HFF-Myc (cell line): ENCODE results near the gene MBD3L2.

Experiments
- DNase-seq: peaks from one replicate; pipeline ENCODE4 v3.0.0-alpha.2; 2011; ENCODE audit warnings: low read depth; ENCODE audit errors: extremely low read depth
- H3K4me3 ChIP-seq: replicated peaks from 2 replicates; pipeline ENCODE4 v1.5.1; 2011; ENCODE audit warnings: low read depth, mild to moderate bottlenecking, control low read depth, low read length
- TF ChIP-seq, protein P1 (sequence below): IDR thresholded peaks from 2 replicates; pipeline ENCODE4 v1.5.1; 2012; ENCODE audit warnings: mild to moderate bottlenecking, low read depth, low read length, control low read depth; ENCODE audit errors: missing control alignments

Gene MBD3L2

DNA sequence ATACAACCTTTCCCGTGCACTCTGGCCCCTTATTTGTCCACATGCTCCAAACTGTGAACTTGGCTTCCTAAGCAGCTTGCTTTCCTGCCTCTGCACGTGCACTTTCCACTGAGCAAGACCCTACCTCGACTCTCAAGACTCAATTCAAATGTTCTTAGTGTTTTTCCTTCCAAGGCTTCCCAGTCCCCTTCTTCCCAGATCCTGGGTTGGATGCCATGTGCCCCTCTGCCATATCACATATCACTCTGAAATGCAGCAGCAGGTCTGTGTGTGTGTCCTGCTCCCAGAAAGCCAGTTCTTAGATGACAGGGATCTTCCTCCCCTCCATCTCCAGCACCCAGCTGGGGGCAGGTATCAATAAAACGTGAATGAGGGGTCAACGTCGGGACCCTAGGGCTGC lies 23.4 kb downstream of the MBD3L2 start:
- no peak for DNase-seq
- no peak overlapping the region for H3K4me3 ChIP-seq
- TF ChIP-seq, protein P1, sequence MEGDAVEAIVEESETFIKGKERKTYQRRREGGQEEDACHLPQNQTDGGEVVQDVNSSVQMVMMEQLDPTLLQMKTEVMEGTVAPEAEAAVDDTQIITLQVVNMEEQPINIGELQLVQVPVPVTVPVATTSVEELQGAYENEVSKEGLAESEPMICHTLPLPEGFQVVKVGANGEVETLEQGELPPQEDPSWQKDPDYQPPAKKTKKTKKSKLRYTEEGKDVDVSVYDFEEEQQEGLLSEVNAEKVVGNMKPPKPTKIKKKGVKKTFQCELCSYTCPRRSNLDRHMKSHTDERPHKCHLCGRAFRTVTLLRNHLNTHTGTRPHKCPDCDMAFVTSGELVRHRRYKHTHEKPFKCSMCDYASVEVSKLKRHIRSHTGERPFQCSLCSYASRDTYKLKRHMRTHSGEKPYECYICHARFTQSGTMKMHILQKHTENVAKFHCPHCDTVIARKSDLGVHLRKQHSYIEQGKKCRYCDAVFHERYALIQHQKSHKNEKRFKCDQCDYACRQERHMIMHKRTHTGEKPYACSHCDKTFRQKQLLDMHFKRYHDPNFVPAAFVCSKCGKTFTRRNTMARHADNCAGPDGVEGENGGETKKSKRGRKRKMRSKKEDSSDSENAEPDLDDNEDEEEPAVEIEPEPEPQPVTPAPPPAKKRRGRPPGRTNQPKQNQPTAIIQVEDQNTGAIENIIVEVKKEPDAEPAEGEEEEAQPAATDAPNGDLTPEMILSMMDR, result no peak

DNA sequence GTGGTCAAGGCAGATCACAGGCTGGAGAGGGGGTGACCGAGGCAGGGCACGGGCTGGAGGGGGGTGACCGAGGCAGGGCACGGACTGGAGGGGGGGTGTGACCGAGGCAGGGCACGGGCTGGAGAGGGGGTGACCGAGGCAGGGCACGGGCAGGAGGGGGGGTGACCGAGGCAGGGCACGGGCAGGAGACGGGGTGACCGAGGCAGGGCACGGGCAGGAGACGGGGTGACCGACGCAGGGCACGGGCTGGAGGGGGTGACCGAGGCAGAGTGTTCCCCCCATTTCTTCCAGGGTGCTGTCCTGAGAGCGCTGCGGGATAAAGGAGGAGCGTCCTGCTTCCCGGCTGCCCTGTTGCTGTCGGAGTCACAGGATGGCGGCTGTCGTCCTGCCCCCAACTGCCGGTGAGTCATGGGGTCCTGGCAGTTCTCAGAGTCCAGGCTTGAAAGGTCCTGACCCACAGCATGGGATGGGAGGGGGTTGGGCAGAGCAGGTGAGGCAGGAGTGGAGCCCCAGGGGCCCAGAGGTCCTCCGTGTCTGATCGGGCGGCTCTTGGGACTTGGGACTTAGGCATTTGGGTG lies 25.7 kb downstream of the MBD3L2 start:
- DNase-seq, result no peak
- TF ChIP-seq, protein P1, result no peak

DNA sequence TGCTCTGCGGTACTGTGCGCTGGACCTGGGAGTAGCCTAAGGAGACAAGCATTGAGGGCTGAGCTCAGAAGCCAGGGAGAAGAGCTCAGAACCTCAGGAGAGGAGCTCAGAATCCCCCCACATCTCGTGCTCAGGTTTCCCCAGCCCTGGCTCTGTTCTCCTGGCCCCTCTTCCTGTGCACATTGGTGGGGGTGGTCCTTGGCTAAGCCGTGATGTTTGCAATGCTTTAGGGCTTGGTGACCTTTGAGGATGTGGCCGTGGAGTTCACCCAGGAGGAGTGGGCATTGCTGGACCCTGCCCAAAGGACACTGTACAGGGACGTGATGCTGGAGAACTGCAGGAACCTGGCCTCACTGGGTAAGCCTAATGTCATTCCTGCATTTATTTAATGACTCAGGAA lies 27.0 kb downstream of the MBD3L2 start:
- H3K4me3 ChIP-seq, result no peak overlapping the region
- no peak for DNase-seq
- TF ChIP-seq, protein P1, result no peak

More for the DNA sequence above, 25.7 kb downstream of the MBD3L2 start:
- H3K4me3 ChIP-seq, result no peak overlapping the region

DNA sequence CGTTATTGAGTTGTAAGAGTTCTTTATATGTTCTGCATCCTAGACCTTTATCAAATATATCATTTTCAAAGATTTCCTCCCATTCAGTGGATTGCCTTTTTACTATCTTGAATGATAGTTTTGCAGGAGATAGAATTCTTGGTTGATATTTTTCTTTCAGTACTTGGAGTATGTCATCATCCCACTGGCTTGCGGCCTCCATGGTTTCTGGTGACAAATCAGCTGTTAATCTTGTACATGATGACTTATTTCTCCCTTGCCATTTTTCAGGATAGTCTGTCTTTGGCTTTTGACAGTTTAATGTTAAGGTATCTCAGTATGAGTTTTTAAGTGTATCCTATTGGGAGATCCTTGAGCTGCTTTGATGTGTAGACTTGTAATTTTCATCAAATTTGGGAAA lies 28.9 kb downstream of the MBD3L2 start:
- no peak for DNase-seq
- TF ChIP-seq, protein P1, result no peak
- H3K4me3 ChIP-seq, result no peak overlapping the region

DNA sequence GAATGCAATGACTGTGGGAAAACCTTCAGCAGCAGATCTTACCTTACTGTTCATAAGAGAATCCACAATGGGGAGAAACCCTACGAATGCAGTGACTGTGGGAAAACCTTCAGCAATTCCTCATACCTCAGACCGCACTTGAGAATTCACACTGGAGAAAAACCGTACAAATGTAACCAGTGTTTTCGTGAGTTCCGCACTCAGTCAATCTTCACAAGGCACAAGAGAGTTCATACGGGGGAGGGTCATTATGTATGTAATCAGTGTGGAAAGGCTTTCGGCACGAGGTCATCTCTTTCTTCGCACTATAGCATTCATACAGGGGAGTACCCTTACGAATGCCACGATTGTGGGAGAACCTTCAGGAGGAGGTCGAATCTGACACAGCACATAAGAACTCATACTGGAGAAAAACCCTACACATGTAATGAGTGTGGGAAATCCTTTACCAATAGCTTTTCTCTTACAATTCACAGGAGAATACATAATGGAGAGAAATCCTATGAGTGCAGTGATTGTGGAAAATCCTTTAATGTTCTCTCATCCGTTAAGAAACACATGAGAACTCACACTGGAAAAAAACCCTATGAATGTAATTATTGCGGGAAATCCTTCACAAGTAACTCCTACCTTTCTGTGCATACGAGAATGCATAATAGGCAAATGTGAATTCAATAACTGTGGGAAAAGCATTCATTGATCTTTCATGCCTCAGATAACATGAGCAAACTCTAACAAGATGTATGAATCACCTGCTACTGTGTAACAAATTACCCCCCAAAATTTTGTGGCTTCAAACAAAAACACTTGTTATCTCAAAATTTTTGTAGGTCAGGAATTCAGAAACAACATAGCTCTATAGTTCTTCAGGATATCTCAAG lies 34.2 kb downstream of the MBD3L2 start:
- DNase-seq, result no peak
- H3K4me3 ChIP-seq, result no peak overlapping the region
- TF ChIP-seq, protein P1, result no peak

DNA sequence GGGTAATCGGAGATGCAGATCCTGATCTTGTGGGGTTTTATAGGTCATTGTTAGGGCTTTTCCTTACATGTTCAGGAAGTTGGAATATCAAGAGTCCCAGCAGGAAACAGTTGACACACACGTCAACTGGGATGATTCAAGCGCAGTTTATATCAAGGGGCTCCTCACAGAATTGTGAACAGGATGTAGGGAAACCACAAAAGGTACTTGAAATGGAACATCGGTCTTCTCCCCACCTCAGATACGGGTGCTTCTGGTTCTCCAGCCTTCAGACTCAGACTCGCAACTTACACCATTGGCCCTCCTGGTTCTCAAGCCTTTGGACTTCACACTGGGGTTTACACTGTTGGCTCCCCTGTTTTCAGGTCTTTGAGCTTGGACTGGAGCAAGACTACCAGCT lies 39.9 kb downstream of the MBD3L2 start:
- no peak for DNase-seq
- TF ChIP-seq, protein P1, result no peak

More for the DNA sequence above, 39.9 kb downstream of the MBD3L2 start:
- no peak overlapping the region for H3K4me3 ChIP-seq
